Activated CD8-positive, alpha-beta memory T cell treated with anti-CD3 and anti-CD28 coated beads for 4 hours (primary cell): ENCODE results near the gene BNIP5.
A peak's percentile ranks its signal among the peaks of the same experiment; 100 is the strongest.

ENCODE experiments used
- DNase-seq, 2 donors: peaks; one replicate each; pipeline ENCODE4 v3.0.0-alpha.2; 2020; ENCODE audit warnings: low read depth in 2 of 2

The BNIP5 gene

DNA sequence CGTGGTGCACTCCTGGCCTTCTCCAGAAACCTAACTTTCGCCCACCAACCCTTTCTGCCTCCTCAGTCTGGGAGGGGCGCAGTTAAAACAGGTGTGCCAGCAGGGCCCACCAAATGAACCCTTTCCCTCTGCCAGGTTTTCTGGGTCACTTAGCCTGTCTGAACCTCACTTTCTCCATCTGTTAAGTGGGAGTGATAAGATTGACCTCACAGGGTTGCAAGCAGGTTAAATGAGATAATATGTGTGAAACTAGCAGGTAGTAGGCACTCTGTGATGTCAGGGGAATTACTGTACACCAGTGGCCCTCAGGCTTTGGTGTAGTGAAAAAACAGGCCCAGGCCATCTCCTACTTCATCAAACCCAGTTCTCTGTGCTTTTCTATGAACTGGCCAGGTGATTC is 14.1 kb downstream of the BNIP5 start:
- no peak for DNase-seq

DNA sequence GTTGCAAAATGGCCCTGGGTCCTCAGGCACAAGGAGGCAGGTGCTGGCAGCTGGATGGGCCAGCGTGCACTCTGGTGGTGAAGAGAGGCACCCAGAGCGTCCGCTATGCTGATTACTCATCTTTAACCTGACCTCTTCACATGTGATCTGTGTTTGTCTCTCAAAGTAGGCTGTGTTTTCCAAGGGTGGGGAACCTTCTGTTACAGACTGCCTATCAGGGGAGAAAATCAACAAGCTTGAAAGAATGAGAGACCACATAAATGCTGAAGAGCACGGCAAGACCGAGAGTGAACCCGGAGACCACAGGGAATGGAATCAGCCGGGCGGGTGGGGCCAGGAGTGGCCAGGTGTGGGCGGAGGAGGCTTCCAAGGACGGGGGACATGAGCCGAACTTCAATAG is 16.2 kb downstream of the BNIP5 start:
- no peak for DNase-seq

DNA sequence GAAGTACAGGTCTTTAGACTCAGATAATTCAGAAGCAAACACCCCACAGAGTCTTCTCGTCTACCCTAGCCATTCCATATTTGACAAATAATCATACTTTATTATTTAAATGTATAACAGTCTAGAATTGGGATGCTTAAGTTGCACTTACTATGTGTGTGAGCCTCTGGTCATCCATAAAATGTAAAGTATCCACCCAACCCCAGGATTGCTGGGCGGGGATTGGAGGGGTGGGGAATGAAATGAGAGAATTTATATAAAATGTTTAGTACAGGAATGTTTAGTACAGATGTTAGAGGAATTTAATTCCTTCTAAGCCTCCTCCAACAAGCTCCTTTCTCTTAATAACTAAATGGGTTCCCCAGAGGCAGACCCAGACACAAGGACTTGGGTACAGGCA is 16.9 kb downstream of the BNIP5 start:
- DNase-seq: no peak

DNA sequence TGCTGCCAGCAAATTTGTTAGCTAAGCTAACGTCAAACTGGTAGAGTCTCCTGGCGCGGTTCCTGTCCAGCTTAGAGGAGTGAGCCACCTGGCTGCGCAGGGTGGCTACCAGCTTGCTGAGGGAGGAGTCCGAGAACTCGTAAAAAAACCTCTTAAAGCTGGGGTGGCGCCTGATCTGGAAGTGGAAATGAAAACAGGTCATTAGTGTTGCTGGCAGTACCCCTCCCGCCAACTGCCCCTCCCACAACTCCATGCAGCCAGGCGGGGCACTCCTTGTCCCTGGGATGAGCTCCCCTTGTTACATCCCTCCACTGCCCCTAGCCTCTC is 17.3 kb downstream of the BNIP5 start:
- no peak for DNase-seq

DNA sequence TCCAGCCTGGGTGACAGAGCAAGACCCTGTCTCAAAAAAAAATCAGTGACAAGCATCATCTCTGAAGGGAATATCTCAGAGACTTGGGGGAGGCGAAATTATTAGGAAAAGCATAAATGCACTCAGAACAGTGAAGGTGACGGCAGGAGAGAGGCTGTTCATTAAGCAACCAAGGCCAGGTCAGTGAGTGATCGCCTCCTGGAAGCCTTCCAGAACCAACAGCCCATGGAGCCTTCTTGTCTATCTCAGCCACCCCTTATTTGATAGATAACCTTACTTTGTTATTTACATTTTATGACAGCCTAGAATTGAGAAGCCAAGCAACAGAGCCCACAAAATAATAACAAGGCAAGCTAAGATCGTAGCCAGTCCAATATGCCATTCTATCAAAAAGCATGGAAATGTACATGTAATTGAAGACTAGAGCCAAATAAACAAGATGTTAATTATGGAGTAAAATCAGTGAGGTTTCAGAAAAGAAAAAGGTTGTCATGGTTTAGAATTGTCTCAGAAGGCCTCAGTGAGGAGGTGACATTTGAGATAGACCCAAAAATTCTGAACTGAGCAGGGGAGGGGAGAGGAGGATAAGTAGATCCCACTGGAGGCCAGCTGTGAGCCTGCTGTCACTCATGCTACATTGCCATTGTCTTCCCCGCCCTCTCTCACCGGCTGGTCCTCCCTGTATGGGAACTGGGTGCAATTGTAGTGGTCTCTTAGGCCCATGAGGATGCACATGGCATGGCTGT is 17.8 kb downstream of the BNIP5 start:
- DNase-seq: no peak

DNA sequence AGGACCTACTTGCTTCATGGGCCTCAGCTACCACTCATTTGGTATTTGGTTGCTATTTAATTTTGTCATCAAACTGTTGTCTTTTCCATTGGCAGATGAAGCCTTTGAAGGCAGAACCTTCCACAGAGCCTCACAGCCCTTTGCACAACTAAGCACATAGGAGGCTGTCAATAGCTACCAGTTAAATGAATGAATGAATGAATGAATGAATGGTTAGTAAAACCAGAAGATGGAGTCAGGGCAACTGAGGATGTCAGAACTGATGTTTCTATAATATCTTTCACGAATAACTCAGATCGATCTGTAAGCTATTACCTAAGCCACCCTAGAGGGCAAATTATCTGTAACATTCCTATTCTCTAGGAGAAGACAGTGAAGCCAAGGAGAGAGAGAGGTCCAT is 19.1 kb downstream of the BNIP5 start:
- DNase-seq: no peak

DNA sequence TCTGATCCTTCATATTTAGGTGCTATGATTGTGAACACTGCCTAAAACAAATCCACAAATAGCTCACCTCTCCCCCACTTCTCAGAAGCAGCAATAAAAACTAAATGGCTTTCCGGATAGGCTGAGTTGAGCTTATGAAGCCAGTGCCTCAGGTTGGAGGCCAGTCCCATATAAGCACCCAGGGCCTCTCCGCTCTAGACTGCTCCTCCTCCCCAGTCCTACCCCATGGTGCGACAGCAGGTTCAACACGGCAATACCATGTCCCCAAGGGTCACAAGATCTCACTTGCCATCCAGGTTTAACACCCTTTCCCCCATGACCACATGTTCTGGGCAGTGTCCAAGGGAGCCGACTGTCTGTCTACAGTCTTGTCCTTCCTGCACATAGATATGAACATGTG is 20.8 kb downstream of the BNIP5 start:
- DNase-seq: no peak

DNA sequence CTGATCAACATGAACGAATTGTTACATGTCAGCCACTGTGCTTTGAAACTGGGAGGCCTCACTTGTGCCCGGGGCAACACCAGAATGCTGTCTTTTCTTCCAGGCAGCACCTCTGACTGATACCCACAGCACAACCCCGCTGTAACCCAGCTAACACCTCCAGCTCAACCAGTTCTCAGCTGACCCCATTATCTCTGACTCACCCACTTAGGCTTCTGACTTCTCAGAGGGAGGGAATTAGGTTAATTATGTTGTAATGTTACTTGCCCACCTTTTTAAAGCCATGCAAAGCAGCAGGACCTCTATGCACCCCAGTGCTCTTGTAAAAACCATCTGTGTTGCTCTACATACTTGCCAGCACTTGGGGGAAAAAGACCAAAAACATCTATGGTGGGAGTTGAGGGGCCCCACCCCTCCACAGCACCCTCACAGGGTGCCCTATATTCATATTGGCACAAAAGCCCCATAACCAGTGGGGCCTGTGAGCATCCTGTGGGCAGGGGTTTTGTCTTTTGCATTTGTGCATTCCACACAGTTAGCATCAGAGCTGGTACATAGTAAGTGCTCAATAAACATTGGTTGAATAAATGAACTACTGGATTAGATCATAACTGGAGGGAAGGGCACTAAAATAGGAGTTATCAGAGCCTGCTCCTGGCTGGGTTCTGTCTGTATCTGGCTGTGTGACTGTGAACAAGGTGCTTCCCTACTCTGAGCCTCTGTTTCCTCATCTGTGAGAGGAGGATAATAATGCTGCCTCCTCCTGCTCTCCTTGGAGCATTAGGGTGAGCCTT is 22.3 kb downstream of the BNIP5 start:
- no peak for DNase-seq

DNA sequence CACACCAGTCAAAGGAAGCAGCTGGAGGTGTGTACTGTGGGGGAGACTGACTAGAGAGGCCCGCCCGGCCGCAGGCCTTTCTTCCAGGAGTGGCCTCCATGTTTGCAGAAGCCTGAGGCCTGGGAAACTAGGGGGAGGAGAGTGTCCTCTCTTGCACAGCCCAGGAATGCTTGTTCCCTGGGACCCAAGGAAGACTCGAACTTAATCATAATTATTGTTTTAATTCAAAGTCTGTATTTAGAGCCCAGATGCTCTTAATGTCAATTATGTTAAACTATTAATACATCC is 23.1 kb downstream of the BNIP5 start:
- DNase-seq: no peak

DNA sequence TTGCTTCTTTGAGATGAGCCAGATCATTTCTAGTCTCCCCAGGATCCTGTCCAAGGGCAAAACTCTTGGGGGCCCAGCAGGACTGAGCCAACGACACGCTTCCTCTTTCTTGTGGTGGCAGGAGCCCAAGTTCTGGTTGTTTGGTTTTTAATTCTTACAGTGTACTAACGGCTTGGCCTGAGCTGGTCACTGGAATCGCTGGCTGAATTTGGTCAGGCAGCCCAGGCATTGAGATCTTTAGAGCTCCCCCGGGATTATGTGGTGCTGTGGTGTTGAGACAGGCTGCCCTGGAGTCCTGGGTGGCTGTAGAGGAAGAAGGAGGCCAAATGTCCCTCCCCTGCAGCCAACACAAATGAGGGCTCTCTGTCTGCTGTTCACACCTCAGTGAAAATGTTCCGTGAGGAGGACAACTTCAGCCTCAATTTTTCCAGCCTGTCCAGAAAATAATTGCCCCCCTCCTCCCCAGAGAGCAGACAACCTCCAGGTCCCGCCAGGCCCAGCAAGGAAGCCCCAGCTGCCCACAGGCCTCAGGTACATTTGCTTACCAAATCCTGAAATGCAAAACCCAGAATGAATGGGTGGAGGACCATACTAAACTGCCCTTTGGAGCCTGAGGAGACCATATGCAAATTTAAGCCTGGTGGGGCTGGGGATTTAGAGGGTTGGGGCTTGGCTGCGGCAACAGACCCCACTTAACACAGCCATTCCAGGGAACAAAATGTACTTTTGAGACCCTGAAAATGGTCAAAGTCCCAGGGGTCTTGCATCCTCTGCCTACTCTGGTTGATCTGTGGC is 23.6 kb downstream of the BNIP5 start:
- DNase-seq: no peak

DNA sequence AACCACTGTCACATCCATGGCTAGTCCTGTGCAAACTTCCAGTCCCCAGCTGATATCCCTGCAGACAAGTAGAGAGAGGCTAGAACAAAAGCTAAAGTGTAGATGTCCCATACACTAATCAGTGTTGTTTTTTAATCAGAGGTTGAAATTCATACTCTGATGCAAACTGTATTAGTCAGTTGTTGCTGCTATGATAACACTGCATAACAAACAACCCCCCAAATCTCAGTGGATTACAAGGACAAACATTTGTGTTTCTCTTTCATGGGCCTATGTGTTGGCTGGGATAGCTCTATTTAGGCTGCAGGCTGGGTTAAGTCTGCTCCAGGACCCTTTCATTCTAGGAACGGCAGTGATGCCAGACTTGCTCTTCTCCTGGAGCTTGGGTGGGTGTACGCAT is 26.8 kb downstream of the BNIP5 start:
- DNase-seq: no peak

DNA sequence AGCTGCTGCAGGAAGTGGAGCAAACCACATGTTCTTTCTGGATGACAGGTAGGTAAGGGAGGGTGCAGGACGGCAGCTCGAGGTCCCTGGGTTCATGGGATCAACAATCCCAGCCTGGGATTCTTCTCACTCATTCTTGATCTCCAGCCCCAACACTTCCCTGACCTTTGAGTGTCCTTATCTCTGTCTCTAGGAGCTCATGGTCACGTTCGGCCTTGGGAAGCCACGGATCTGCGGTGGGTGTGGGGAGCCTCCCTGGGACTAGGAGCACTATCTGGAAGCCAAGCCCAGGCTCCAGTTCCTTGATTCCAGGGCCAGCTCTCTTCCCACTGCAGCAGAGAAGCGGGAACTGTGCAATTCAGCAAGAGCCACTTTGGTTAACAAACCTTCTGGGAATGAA is 27.5 kb downstream of the BNIP5 start:
- DNase-seq: no peak

DNA sequence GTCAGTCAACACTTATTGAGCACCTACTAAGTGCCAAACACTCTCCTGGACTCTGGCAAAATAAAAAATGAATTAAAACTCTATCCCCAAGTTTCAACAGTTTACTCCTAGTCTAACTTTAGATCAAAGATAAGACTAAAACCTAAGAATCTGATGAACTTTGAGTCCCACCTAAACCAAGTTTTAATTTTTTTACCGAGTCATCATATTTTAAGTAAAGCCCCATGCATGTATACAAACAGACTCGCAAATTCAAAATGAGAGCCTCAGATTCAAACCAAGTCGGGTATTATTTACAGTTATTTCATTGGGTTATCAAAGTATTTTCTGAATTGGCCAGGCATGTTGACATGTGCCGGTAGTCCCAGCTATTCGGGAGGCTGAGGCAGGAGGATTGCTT is 28.2 kb downstream of the BNIP5 start:
- DNase-seq: no peak

DNA sequence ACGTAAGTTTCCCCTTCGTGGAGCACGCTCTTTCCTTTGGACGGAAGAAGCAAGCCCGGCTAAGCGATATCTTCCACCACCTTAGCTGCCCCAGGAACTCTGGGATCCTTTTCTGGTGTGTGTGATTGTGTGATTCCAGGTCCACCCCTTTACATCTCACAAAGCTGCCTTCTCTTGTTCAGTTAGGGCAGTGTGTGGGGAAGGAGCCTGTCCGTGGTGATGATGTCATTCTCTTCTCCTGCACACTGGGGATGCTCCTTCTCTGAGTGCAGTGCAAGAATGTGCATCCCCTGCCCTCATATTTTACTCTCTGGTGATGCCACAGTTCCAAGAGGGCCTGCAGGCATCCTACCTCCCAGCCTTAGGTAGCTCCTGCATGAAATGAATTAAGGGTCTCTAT is 30.3 kb downstream of the BNIP5 start:
- DNase-seq: no peak

DNA sequence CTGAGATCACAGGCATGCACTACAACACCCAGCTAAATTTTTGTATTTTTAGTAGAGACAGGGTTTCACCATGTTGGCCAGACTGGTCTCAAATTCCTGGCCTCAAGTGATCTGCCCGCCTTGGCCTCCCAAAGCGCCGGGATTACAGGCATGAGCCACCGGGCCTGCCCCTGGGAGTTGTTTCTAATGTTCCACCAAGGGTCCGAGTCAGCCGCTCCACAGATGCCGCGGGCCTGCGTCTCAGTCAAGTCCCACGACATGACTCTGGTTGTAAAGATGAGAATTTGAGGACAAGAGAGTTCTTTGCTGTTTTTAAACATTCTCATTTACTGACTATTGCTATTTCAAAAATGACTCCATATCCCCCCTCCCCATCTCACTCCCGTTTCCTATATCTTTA is 30.8 kb downstream of the BNIP5 start:
- no peak for DNase-seq

DNA sequence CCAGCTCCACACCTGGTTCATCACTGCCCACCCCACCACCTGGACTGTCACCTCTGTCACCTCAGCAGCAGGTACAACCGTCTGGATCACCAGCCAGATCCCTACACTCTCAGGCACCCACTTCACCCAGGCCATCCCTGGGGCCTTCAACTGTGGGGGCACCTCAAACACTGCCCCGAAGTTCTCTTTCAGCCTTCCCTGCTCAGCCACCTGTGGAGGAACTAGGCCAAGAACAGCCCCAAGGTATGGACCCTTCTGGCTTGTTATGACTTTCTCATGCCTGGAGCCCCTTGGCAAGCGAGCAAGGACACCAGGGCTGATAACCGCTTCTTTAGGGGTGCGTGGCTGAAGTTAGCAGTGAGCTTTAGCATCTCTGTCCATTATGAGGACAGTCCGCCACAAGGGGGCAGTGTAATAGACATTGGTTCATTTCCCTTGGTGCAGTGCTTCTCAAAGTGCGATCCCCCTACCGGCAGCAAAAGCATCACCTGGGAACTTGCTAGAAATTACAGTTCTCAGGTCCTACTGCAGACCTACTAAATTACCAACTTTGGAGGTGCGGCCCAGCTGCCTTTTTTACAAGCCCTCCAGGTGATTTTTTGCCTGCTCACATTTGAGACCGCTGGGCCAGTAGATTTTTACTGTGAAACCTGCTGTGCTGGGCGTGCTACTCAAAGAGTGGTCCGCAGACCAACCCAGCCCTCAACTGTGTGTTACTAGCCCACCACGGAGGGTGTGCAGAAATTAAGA is 34.3 kb downstream of the BNIP5 start:
- DNase-seq: peak; percentile 82 to 86

DNA sequence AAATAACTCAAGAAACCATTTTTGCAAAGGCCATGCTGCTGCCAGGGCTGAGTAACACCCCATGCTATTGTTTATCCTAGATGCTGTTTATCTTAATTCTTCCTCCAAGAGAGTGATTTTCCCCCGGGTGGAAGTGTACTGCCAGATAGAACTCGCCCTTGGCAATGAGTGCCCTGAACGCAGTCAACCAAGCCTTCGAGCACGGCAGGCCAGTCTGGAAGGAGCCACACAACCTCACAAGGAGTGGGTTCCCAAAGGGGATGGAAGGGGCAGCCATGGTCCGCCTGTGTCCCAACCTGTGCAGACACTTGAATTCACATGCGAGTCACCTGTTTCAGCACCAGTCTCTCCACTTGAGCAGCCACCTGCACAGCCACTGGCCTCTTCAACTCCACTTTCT is 34.9 kb downstream of the BNIP5 start:
- DNase-seq: no peak

DNA sequence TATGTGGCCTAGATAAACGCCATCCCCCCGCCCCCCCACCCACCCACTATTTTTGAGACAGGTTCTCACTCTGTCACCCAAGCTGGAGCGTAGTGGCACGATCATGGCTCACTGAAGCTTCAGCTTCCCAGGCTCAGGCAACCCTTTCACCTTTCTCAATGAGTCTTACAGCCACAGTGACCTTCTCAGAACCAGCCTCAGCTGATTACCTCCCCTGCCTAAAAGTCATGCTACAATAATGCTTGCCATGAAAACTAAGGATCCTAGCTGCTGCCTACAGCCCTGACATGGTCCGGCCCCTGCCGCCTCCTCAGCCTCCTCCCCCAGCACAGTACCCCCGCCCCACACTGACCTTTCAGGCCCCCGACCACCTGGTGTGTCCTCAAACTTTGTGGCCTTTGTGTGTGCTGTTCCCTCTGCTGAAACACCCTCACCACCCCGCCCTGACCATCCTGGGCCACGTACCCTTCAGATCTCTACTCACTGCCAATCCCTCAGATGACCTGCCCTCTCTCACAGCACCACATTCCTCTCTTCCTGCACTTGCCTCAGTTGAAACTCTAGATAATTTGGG is 35.5 kb downstream of the BNIP5 start:
- DNase-seq: no peak

DNA sequence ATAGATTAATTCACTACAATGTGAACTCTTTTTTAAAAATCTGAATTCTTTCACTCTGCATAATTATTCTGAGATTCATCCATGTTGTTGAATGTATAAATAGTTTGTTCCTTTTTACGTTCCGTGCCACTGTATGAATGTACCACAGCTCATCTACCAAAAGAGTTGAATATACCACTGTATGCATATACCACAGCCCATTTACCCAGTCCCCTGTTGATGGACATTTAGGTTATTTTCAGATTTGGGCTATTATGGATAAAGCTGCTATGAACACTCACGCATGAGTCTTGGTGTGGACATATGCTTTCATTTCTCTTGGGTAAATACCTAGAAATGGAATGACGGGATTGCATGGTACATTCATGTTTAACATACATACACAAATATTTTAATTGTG is 38.7 kb downstream of the BNIP5 start:
- DNase-seq: no peak

DNA sequence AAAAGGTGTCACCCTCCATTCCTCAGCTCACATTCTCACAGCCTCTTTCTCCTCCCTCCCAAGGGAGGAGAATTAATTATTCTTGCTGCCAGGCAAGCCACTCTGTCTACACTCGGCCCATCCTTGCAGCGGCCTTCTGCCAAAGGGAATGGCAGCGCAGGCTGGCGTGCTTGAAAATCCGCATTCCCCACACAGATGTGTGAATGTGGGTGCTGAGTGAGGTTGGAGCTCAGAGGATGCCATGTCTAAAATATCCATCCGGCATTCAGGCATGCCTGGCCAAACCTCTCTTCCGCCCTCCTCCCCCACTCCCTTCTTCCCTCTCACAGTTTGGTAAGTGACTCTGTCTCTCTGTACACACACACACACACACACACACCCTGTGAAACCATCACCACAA is 39.2 kb downstream of the BNIP5 start:
- no peak for DNase-seq

DNA sequence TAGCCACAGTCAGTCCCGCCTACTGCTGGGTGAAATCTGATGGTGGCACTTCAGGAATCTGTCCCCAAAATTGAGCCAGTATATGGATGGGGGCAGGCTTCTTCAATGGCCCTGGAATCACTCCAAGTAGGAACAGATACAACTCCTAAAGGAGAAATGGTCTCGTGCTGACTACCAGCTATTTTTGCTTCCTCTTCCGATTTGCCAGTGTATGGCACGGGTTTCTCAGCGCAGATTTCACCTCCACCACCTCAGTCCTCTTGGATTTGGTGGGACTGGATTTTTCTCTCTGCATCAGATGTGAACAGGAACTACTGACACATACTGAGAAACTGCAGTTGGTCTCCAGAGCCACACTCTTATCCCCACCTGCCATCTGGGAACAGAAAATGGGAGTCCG is 39.6 kb downstream of the BNIP5 start:
- no peak for DNase-seq

DNA sequence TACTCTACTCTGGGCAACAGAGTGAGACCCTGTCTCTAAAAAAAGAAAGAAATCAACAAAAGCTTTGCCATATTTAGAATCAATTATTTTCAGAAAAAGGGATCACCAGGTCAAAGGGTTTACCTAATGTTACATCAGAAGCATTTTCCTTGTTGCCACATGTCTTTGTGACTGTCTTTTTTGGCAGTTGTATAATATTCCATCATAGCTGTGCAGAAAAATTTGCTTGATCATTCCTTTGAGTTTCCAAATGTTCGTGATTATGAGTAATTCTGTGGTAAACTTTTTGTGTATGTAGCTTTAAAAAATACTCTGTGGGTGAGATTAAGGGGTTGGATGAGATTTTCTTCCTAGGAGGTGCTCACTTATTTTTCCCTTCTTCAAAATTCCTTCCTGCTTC is 40.4 kb downstream of the BNIP5 start:
- DNase-seq: no peak
